SK-N-SH (cell line): ENCODE data around the gene TDP1. TPM values are rescaled to one million over a fixed set of nuclear protein-coding genes. Genes with fewer than 3 reads are reported as not detected.

Source experiments
- CTCF ChIA-PET: fragments of 300-600, 350-600 bp; formaldehyde crosslinking; extraction: SDS; loops from one replicate; lab custom pipeline; 2021; lab: Yijun Ruan, JAX
- POLR2A ChIA-PET: fragments of 350-600 bp; sonication (Branson Sonifier 250); formaldehyde crosslinking; extraction: SDS; loops from one replicate; lab custom pipeline; 2020; ENCODE audit warnings: antibody characterized with exemption, inconsistent platforms; lab: Yijun Ruan, JAX
- DNase-seq: peaks from one replicate; pipeline ENCODE4 v3.0.0; 2012
- H2AFZ ChIP-seq: fragments of 200-600 bp; sonication (generic); 2 replicates; pipeline ENCODE4 v1.8.1; 2016; ENCODE audit warnings: antibody characterized with exemption, mild to moderate bottlenecking, low read depth
- H3F3A ChIP-seq: fragments of 200-600 bp; sonication (generic); replicated peaks from 2 replicates; pipeline ENCODE3; 2016; ENCODE audit warnings: antibody characterized with exemption, mild to moderate bottlenecking; ENCODE audit not compliant: insufficient read depth
- H3K27ac ChIP-seq, 2 experiments: fragments of 200-500 bp in 1 of 2; fragments of 200-600 bp in 1 of 2; sonication (Bioruptor generic) in 1 of 2; sonication (generic), shearing (Covaris generic) in 1 of 2; 2 replicates each; pipeline versions ENCODE4 v1.5.1 to v1.6.1; 2014 to 2016; ENCODE audit warnings: low read depth in 2 of 2, inconsistent platforms in 1 of 2, low read length in 1 of 2, mild to moderate bottlenecking in 1 of 2, mixed read lengths in 1 of 2
- H3K27me3 ChIP-seq: fragments of 200-600 bp; sonication (generic), shearing (Covaris generic); 2 replicates; pipeline ENCODE4 v1.6.1; 2016; ENCODE audit warnings: mixed run types; ENCODE audit not compliant: insufficient read depth
- H3K36me3 ChIP-seq, 2 experiments: fragments of 200-500 bp in 1 of 2; fragments of 200-600 bp in 1 of 2; sonication (Bioruptor generic) in 1 of 2; sonication (generic) in 1 of 2; replicated peaks in 1 of 2; 2 replicates each; pipeline versions ENCODE3 to v1.5.1; 2014 to 2016; ENCODE audit warnings: low read length in 1 of 2, mild to moderate bottlenecking in 1 of 2; ENCODE audit not compliant: insufficient read depth in 2 of 2, control insufficient read depth in 1 of 2
- H3K4me1 ChIP-seq, 2 experiments: fragments of 200-500 bp in 1 of 2; fragments of 200-600 bp in 1 of 2; sonication (Bioruptor generic) in 1 of 2; sonication (generic), shearing (Covaris generic) in 1 of 2; 2 replicates each; pipeline versions ENCODE4 v1.5.1 to v1.6.1; 2014 to 2016; ENCODE audit warnings: low read depth in 1 of 2, low read length in 1 of 2, mixed run types in 1 of 2; ENCODE audit not compliant: insufficient read depth in 2 of 2, control insufficient read depth in 1 of 2
- H3K4me2 ChIP-seq: fragments of 200-600 bp; sonication (generic), shearing (Covaris generic); 2 replicates; pipeline ENCODE4 v1.6.1; 2017; ENCODE audit warnings: mixed run types
- H3K4me3 ChIP-seq, 2 experiments: fragments of 200-500 bp in 1 of 2; fragments of 200-600 bp in 1 of 2; sonication (Bioruptor generic) in 1 of 2; sonication (generic), shearing (Covaris generic) in 1 of 2; 2 replicates each; pipeline versions ENCODE4 v1.5.1 to v1.8.1; 2014 to 2016; ENCODE audit warnings: low read depth in 2 of 2, inconsistent platforms in 1 of 2, low read length in 1 of 2, mild to moderate bottlenecking in 1 of 2, mixed read lengths in 1 of 2, moderate library complexity in 1 of 2
- H3K79me2 ChIP-seq: fragments of 200-600 bp; sonication (generic); 2 replicates; pipeline ENCODE4 v1.8.1; 2017; ENCODE audit warnings: mild to moderate bottlenecking; ENCODE audit not compliant: insufficient read depth
- H3K9ac ChIP-seq: fragments of 200-600 bp; sonication (generic); 2 replicates; pipeline ENCODE4 v1.6.1; 2017; ENCODE audit warnings: mixed run types
- H3K9me2 ChIP-seq: fragments of 200-600 bp; sonication (generic); 2 replicates; pipeline ENCODE4 v1.6.1; 2017; ENCODE audit warnings: mixed run types
- H3K9me3 ChIP-seq: fragments of 200-600 bp; sonication (generic); 2 replicates; pipeline ENCODE4 v1.6.1; 2017; ENCODE audit warnings: mixed run types, mild to moderate bottlenecking, moderate library complexity
- H4K20me1 ChIP-seq: fragments of 200-600 bp; sonication (generic); 2 replicates; pipeline ENCODE4 v1.6.1; 2017; ENCODE audit warnings: mild to moderate bottlenecking, mixed run types; ENCODE audit not compliant: insufficient read depth
- ELF1 ChIP-seq: IDR thresholded peaks from 2 replicates; pipeline ENCODE4 v1.4.0; 2012
- EZH2phosphoT487 ChIP-seq: fragments of 200-600 bp; sonication (generic); IDR thresholded peaks from 2 replicates; pipeline ENCODE4 v1.6.1; 2017; ENCODE audit warnings: low read depth, mixed run types, mild to moderate bottlenecking, antibody characterized with exemption, moderate library complexity, borderline replicate concordance
- FOXJ3 ChIP-seq: sonication (generic); formaldehyde crosslinking; IDR thresholded peaks from 2 replicates; pipeline ENCODE4 v1.5.1; 2020; ENCODE audit warnings: mild to moderate bottlenecking, missing genetic modification reagents
- FOXM1 ChIP-seq: IDR thresholded peaks from 2 replicates; pipeline ENCODE4 v1.4.0; 2012; ENCODE audit warnings: low read depth, mild to moderate bottlenecking
- GABPA ChIP-seq: IDR thresholded peaks from 2 replicates; pipeline ENCODE4 v1.4.0; 2012; ENCODE audit warnings: low read depth, mild to moderate bottlenecking
- GATA2 ChIP-seq: sonication (generic); formaldehyde crosslinking; IDR thresholded peaks from 2 replicates; pipeline ENCODE4 v1.5.0; 2020; ENCODE audit warnings: mild to moderate bottlenecking, missing genetic modification reagents
- IRF3 ChIP-seq: fragments of 150-350 bp; IDR thresholded peaks from 2 replicates; pipeline ENCODE4 v1.6.1; 2016; ENCODE audit warnings: mild to moderate bottlenecking, low read depth, low read length
- JUND ChIP-seq: IDR thresholded peaks from 2 replicates; pipeline ENCODE4 v1.4.0; 2012
- NRF1 ChIP-seq: IDR thresholded peaks from 2 replicates; pipeline ENCODE4 v1.6.1; 2012; ENCODE audit warnings: low read depth, mild to moderate bottlenecking, low read length
- RAD21 ChIP-seq: IDR thresholded peaks from 2 replicates; pipeline ENCODE4 v1.6.1; 2012; ENCODE audit warnings: mild to moderate bottlenecking, low read length
- REST ChIP-seq: IDR thresholded peaks from 2 replicates; pipeline ENCODE4 v1.6.1; 2012; ENCODE audit warnings: mild to moderate bottlenecking, low read depth, low read length, moderate library complexity
- RFX5 ChIP-seq: IDR thresholded peaks from 2 replicates; pipeline ENCODE4 v1.6.1; 2012; ENCODE audit warnings: mild to moderate bottlenecking, improper control_type of control experiment, low read length
- SMC3 ChIP-seq: IDR thresholded peaks from 2 replicates; pipeline ENCODE4 v1.6.1; 2012; ENCODE audit warnings: low read depth, low read length, improper control_type of control experiment
- TAF1 ChIP-seq: IDR thresholded peaks from 2 replicates; pipeline ENCODE4 v1.6.1; 2012; ENCODE audit warnings: low read depth, mild to moderate bottlenecking, low read length, moderate library complexity, borderline replicate concordance
- TEAD4 ChIP-seq: IDR thresholded peaks from 2 replicates; pipeline ENCODE4 v1.4.0; 2012; ENCODE audit warnings: mild to moderate bottlenecking, borderline replicate concordance; ENCODE audit not compliant: insufficient read depth
- whole genome bisulfite sequencing: methylation state at CpG from one replicate; pipeline ENCODE4 v1.1.6; 2017; ENCODE audit warnings: low lambda C conversion rate; 5-methylcytosine and 5-hydroxymethylcytosine counted together
- polyA plus RNA-seq, 3 experiments: library from polyadenylated mRNA; depleted of rRNA; stranded (reverse); fragments of >200 nt; gene quantifications; 2 replicates each; pipeline ENCODE4 v1.2.3, GENCODE V29; 2012
- TF ChIP-seq, protein P1 (sequence below): fragments of 150-350 bp; IDR thresholded peaks from 2 replicates; pipeline ENCODE4 v1.6.1; 2017; ENCODE audit warnings: antibody characterized with exemption, low read length, low read depth, borderline replicate concordance
- TF ChIP-seq, protein P2 (sequence below): fragments of 200-600 bp; sonication (generic); IDR thresholded peaks from 2 replicates; pipeline ENCODE4 v1.6.1; 2017; ENCODE audit warnings: antibody characterized with exemption, mild to moderate bottlenecking, moderate library complexity

The TDP1 gene
- polyA plus RNA-seq, 1 of the 3 experiments (the other 2 are of a cell fraction) = 14.5 TPM

DNA sequence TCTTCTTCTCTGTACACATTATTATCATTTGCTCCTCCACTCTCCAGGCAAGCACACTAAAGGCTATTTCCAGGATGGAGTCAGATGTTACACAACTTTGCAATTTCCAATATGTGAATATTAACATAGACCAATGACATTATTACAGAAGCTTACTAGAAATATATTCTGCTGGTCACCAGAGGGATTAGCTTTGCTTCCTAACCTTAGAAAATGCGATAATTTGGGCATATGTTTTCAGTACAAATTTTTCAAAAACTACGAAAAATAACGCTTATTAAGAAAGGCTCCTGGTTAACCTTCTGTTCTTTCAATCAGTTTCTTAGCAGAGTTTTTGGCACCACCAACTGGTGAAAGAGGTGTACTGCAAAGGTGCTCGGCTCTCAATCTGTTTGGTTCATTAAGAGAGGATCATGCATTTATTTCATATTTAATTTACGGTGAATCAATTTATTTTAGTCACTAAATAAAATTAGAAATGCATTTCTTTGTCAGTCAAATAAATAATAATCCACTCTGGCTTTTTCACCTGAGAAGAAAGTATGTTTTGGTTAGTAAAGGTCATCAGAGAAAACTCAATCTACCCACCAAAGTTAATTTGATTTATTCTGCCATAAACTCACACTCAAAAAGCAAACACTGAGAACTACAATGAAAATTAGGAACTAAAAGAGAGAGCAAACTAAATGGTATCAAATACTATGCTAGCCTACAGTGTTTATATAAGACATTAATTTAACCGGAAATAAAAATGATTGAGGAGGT lies 40.4 kb upstream of the TDP1 start (continued):
- TF ChIP-seq GATA2 (CRISPR knock-in tag) (no peak), IRF3 (no peak), NRF1 (no peak), GABPA (no peak), RFX5 (no peak), JUND (no peak)
- TF ChIP-seq, protein P1, sequence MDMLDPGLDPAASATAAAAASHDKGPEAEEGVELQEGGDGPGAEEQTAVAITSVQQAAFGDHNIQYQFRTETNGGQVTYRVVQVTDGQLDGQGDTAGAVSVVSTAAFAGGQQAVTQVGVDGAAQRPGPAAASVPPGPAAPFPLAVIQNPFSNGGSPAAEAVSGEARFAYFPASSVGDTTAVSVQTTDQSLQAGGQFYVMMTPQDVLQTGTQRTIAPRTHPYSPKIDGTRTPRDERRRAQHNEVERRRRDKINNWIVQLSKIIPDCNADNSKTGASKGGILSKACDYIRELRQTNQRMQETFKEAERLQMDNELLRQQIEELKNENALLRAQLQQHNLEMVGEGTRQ = no peak
- TF ChIP-seq, protein P2, sequence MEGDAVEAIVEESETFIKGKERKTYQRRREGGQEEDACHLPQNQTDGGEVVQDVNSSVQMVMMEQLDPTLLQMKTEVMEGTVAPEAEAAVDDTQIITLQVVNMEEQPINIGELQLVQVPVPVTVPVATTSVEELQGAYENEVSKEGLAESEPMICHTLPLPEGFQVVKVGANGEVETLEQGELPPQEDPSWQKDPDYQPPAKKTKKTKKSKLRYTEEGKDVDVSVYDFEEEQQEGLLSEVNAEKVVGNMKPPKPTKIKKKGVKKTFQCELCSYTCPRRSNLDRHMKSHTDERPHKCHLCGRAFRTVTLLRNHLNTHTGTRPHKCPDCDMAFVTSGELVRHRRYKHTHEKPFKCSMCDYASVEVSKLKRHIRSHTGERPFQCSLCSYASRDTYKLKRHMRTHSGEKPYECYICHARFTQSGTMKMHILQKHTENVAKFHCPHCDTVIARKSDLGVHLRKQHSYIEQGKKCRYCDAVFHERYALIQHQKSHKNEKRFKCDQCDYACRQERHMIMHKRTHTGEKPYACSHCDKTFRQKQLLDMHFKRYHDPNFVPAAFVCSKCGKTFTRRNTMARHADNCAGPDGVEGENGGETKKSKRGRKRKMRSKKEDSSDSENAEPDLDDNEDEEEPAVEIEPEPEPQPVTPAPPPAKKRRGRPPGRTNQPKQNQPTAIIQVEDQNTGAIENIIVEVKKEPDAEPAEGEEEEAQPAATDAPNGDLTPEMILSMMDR = peak; percentile 97

DNA sequence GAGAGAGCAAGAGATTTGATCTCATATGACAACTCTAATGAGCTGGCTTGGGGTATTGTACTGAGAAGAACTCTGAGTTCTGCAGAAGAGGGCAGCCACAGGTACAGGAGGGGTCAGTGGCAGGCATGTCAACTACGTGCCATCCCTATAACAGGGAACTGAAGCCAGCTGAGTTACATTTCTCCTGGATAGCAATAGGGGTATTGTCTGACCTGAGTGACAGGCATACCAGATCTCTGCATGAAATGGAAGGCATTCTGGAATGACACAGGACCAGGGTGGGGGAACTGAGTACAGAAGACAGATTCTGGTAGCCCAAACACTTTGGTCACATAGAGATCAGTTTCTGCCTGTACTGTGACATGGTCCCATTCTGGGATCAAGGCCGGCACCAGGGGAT lies 37.0 kb upstream of the TDP1 start:
- no peak overlapping the region for H3K9ac ChIP-seq
- DNase-seq = no peak
- peaks cover 0 to 6% of the 10 kb centered on the region in 2 experiments; a peak in 2 of 4 replicates for H3K4me1 ChIP-seq
- H3K36me3 ChIP-seq = no peaks in the 10 kb centered on the region
- H3K79me2 ChIP-seq = no peaks in the 10 kb centered on the region
- no peaks in the 10 kb centered on the region for H3K9me3 ChIP-seq
- no peak overlapping the region for H3K4me2 ChIP-seq
- H2AFZ ChIP-seq = no peak overlapping the region
- TF ChIP-seq TEAD4 (no peak), GATA2 (CRISPR knock-in tag) (no peak), FOXM1 (no peak), ELF1 (no peak), REST (no peak), GABPA (no peak), EZH2phosphoT487 (no peak), SMC3 (no peak), JUND (no peak), FOXJ3 (CRISPR knock-in tag) (no peak), RAD21 (no peak), TAF1 (no peak), RFX5 (no peak)
- TF ChIP-seq, all 33 proteins: peak for 0
- no peak overlapping the region for H3K4me3 ChIP-seq
- H4K20me1 ChIP-seq = no peaks in the 10 kb centered on the region
- H3F3A ChIP-seq = peaks cover 39% of the 10 kb centered on the region
- ChIA-PET CTCF (no interaction called here), POLR2A (no interaction called here)
- no peak overlapping the region for H3K27ac ChIP-seq
- no peaks in the 10 kb centered on the region for H3K9me2 ChIP-seq
- 92% methylated on average over 2 of the region's 2 CpGs for WGBS
- H3K27me3 ChIP-seq = no peaks in the 10 kb centered on the region
